Suppressor macrophage treated with lipopolysaccharide for 1 hour (primary cell): ENCODE data around the gene WDR7.

ENCODE experiments used
- DNase-seq, 3 donors: peaks; one replicate each; pipeline ENCODE4 v3.0.0-alpha.2; 2020 to 2022

WDR7 gene

DNA sequence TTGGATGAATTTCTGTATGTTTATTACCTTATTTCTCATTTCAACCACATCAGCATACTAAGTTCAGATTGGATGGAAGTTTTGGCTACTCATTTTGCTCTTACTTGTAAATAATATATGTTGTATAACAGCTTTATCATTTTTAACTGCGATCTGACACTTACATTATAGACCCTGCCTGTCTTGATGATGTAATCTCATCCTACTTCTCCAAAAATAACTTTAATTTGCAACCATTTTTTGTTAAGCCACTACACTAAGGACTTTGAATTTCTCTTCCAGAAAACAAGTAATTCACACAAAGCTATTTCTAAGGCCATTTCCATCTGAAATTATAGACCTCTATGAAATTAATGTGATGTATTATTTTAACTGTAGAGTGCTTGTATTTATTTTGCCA, 240.7 kb downstream of the WDR7 start:
- peak in 1 of 3 donors; percentile 10 for DNase-seq

DNA sequence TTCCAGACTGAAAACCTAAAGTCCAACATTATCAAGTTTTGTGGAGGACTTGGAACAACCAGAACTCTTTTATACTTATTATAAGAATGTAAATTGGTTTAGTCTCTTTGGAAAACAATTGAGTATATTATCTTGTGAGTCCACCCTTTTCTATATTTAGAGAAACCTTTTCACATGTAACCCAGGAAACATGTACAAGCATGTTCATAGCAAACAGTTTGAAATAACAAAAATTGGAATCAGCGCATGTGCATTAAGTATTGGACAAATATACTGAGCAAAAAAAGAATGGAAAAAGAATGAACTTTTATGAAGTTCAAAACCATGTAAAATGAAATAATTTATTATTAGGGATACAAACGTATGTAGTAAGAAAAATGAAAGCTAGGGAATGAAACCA, 246.0 kb downstream of the WDR7 start:
- no peak for DNase-seq

GRCh38 chr18:56899660-56900059, 248.5 kb downstream of the WDR7 start:
- DNase-seq, result no peak

DNA sequence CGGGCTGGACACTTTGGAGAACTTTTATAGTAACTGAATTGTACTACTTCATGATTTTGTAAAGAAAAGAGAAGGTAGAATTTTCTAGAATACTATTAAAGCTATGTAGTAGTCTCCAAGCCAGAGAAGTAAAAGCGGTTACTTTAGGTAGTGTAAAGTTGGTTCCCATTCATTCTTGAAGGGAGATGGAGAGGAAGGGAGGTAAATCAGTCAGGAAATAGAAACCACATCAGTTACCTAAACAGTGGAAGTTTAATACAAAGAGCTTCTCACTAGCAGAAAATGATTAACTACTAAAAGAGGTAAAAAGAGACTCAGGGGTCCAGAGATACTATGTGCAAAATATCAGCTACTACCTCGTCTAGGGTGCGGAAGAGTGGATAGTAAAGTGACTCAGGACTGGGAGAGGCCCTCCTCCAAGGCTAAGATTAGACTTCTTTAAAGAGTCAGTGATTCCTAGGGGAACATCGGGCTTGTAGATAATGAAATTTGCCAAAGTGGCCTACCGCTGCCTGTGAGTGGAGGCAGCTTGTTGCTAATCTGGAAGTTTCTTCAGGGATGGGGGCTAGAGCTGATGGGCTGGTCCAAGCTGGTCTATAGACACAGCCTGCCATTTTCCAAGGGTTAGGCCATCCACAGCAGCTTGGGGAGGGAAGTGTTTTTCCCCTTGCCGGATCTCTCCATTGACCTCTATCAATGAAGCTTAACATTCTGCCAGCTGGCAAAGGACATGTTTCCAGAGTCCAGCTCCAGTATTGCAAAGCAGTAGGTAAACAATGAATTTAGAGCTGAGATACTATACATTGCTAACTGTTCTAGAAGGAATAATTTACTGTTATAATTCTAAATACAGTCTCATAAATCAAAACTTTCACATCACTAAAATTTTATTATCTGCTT, 249.3 kb downstream of the WDR7 start:
- DNase-seq, result no peak

DNA sequence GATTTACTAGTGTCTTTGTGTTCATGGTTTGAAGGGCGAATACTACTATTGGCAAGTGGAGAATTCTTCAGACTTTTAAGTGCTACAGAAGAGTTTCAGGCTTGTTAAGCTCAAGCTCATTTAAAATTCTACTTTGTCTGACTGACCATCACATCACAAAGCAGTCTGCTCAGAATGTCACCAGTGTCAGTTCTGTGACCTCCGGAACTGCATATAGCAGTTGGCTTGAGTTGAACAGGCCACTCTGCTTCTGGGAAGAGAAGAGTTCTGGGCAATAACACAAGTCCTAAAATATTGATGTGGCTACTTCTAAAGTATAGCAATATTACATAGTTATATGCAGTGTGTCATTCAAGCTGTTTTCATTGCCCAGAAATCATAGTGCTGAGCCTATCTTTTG, 250.8 kb downstream of the WDR7 start:
- no peak for DNase-seq

DNA sequence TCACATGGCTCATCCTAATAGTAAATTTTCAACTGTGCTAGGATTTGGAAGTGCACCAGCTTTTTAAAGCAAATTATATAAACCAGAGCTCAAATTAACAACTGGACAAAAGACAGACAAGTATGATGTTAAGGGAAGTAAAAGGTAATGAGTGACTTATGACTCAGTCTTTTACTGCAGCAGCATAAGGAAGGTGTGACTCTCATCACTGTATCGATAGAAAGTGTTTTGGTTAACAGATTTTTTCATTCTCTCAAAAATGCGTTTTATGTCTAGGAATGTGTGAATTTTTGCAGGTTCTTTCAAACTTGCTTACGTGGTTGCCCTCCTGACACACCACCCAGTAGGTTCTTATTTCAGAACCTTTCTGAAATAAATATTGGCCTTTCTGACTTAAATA, 251.5 kb downstream of the WDR7 start:
- no peak for DNase-seq

GRCh38 chr18:56903686-56904085, 252.5 kb downstream of the WDR7 start:
- no peak for DNase-seq

DNA sequence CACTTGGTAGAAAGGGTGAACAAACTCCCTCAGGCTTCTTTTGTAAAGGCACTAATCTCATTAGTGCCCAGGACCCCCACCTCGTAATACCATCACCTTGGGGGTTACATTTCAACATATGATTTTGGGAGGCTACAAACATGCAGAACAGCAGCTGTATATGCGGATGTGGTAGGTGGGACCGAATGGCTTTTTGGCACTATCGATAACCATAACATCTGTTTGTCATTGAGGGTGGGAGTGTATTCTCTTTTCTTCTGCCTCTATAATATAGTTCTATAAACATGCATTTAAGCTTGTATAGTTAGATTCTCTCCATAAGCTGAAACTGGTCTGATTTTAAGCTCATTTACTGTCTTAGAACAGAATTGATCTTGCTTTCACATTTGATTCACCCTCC, 256.6 kb downstream of the WDR7 start:
- DNase-seq, result no peak

GRCh38 chr18:56910237-56910636, 259.1 kb downstream of the WDR7 start:
- no peak for DNase-seq

DNA sequence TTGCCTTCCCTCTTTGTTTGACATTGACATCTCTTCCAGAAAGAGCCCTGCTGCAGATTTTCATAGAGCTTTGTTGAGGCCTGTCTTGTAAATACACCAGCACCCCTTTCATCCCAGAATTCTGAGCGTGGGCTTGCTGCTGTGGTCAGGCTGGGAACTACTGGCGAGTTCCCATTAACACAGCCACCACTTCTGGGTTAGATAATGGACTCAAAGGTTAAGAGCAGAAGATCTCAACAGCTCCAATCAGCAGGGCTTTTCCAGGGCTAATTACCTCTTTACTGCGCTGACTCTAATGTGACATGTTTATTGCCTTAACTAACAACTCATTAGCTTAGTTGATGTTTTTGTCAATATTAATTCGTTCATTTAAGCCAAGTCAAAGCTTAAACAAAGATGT, 259.8 kb downstream of the WDR7 start:
- DNase-seq, result no peak

GRCh38 chr18:56913941-56914340, 262.8 kb downstream of the WDR7 start:
- DNase-seq, result no peak

GRCh38 chr18:56919190-56919589, 268.0 kb downstream of the WDR7 start:
- DNase-seq, result no peak

- DNase-seq, result no peak
Measured at GRCh38 chr18:56921896-56922480, 270.8 kb downstream of the WDR7 start.

DNA sequence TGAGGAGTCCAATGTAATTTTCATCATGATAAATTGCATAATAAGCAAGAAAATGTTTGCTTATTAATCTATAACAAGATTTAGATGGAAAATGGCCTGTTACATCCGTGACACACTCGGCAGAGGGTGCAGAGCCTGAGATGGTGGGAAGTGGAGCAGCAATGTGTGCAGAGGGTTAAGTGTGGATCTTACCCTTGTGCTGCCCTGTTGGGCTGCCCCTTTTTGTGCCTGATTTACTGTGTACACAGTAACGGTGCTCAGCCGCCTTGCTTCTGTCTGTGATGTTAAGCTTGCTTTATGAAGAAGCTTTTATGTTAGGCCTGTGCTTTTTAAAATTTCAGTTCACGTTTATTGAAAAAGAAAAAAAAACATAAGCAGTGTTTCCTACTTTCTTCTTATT, 275.6 kb downstream of the WDR7 start:
- no peak for DNase-seq

GRCh38 chr18:56927786-56928185, 276.6 kb downstream of the WDR7 start:
- DNase-seq, result no peak

GRCh38 chr18:56929886-56930285, 278.7 kb downstream of the WDR7 start:
- DNase-seq, result no peak

- DNase-seq, result no peak
Measured at GRCh38 chr18:56933472-56933871, 282.3 kb downstream of the WDR7 start.

DNA sequence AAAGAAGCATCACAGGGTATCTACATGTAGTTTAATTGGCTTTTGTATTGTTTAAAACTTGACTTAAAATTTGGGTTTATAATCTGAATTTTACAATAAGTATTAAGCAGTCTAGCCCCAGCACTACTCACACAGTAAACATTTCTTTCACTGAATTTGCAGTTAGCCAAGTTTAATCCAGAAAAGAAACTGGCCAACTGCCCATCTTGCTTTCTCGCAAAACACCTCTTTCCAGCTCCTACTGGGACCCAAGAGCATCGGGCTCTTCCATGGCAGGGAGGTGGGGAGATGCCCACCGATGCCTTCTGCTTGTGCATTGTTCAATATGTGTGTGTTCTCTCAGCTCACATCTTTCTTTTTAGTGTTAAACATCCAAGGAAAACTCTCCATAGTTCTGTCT, 283.0 kb downstream of the WDR7 start:
- no peak for DNase-seq

GRCh38 chr18:56934906-56935305, 283.7 kb downstream of the WDR7 start:
- no peak for DNase-seq

DNA sequence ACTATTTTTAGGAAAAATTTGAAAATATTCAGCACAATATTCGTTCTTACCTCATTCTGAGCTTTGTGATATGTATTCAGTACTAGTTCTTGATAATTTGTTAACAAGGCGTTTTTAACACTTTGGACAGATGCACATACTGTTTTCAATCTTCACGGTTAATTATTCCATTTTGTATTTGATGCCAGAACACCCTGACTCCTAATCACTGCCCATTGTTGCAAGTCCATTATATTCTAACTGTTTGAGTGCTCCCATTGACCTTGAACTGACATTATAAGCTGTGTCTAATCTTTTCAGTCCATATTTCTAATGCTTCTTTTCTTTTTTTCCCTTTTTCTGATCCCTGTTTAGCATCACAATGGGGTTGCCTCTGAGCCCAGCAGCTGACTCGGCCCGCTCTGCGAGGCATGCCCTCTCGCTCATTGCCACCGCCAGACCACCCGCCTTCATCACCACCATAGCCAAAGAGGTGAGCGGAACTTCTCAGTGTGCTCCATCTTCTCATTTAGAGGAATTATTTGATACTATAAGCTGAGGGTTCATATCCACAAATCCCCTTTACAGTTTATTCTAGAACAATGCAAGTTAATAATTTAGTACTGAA, 284.4 kb downstream of the WDR7 start:
- DNase-seq, result no peak

- DNase-seq, result no peak
Measured at GRCh38 chr18:56936457-56936856, 285.3 kb downstream of the WDR7 start.

GRCh38 chr18:56937874-56938430, 286.8 kb downstream of the WDR7 start:
- DNase-seq, result no peak

- DNase-seq, result no peak
Measured at GRCh38 chr18:56945171-56946083, 294.3 kb downstream of the WDR7 start.
